ENCODE measurements around the gene ZNF248. TPM values are rescaled to one million over a fixed set of nuclear protein-coding genes. Genes with fewer than 3 reads are reported as not detected.

ZNF248 gene
- total RNA-seq, 1 donor from 2014 or later: 12.9 TPM

- intact Hi-C loops (cut with micrococcal nuclease): no loop called here
- ATAC-seq: no peak
- no peak for DNase-seq
These were observed 25.7 kb downstream of the ZNF248 start for GRCh38 chr10:37831495-37832333.

DNA sequence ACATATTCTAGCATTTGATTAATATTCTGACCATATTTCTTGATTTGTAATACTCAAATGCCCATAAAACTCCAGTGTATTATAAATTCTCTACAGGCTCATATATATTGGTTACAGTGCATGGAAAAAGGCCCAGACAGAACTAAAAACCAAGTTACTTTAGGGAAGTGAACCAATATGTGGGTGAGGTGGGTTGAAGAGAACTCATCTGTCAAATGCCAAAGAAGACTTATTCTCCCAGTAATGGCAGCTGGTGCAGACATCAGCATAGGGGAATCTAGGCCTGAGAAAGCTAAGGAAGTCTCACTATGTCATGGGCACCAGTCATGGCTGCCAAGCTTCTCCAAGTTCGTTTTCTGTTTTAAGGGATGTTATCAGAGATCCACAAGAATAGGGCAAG is 30.6 kb downstream of the ZNF248 start:
- intact Hi-C loops (cut with micrococcal nuclease): no loop called here
- ATAC-seq (no peak), DNase-seq (no peak)

- DNase-seq (no peak), ATAC-seq (no peak)
- intact Hi-C loops (cut with micrococcal nuclease): no loop called here
These were observed 36.2 kb downstream of the ZNF248 start for GRCh38 chr10:37821237-37821636.

DNA sequence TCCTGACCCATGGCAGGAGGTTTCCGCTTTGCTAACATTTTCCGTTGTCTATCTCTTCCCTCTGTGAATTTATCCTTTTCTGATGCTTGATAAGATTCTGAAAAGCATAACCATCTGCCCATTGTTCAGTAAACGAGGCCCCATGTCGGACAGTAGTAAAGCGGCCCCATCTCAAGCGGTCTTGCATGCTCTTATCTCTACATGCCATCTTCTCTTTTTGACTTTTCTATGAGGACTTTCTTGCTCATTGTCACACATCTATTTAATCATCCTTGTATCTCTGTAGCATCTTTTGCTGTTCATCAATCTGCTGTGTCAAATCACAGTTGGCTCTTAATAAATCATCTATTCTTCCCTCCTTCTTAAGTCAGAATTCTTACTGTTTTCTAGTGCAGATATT is 37.6 kb downstream of the ZNF248 start:
- intact Hi-C loops (cut with micrococcal nuclease): no loop called here
- DNase-seq (no peak), ATAC-seq (no peak)

GRCh38 chr10:37816290-37816689 is 41.1 kb downstream of the ZNF248 start:
- DNase-seq (no peak), ATAC-seq (peak; percentile 34)
- intact Hi-C loops (cut with micrococcal nuclease): no loop called here

GRCh38 chr10:37813763-37814162 is 43.6 kb downstream of the ZNF248 start:
- intact Hi-C loops (cut with micrococcal nuclease): no loop called here
- ATAC-seq (no peak), DNase-seq (no peak)

DNA sequence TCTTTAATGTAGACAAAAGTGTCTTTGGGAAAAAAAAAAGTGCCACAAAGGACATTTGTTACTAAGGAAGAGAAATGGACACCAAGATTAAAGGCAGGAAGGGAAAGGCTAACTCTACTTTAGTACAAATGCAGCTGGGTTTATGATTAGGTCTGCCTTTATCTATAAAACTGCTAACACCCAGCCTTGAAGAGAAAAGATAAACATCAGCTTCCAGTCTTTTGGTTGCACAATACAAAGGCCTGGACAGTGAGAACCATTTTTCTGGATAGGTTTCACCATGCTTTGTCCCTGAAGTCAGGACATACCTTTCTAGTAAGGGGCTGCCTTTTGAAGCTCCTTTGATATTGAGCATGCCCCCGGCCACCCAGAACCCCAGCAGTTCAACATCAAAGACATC is 45.1 kb downstream of the ZNF248 start:
- DNase-seq: no peak
- intact Hi-C loops (cut with micrococcal nuclease): no loop called here
- ATAC-seq: no peak

DNA sequence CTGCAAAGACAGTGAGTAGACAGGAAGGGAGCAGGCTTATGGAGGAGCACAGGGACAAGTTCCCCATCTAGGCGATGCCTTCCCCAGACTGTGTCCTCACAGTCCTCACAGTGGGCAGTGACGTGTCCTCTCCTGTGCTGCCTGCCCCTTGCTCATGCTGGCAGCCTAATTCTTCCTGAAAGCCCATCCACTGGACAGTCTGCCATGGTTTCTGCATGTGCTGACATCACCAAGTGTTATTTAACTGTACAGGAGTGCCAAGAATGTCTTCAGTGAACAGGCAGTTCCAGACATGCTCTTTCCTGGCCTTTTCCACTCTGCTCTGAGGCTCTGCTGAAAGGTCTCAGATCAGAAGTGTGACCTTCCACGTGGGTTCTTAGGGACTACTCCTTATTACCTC is 54.1 kb downstream of the ZNF248 start:
- intact Hi-C loops (cut with micrococcal nuclease): no loop called here
- ATAC-seq (peak; percentile 80), DNase-seq (no peak)

- intact Hi-C loops (cut with micrococcal nuclease): no loop called here
- ATAC-seq (no peak), DNase-seq (no peak)
These were observed 55.9 kb downstream of the ZNF248 start for GRCh38 chr10:37801557-37801956.

DNA sequence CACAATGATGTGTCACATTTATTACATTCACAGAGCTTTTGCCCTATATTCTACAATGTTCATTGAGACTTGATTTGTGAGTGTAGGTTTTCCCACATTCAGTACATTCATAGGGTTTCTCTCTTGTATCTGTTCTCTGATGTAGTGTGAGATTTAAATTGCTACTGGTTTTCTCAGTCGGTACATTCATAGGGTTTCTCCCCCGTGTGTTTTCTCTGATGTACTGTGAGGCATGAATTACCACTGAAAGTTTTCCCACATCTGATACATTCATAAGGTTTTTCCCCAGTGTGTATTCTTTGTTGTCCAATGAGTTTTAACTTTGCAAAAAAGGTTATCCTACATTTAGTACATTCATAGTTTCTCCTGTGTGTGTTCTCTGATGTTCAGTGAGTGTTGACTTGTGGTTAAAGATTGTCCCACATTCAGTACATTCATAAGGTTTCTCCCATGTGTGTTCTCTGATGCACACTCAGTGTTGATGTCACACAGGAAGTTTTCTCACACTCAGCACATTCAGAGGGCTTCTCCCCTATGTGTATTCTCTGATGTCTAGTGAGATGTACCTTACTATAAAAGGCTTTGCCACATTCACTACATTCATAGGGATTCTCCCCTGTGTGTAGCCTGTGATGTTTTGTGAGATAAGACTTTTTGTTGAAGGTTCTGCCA is 63.0 kb downstream of the ZNF248 start:
- ATAC-seq: no peak
- no peak for DNase-seq
- intact Hi-C loops (cut with micrococcal nuclease): no loop called here

DNA sequence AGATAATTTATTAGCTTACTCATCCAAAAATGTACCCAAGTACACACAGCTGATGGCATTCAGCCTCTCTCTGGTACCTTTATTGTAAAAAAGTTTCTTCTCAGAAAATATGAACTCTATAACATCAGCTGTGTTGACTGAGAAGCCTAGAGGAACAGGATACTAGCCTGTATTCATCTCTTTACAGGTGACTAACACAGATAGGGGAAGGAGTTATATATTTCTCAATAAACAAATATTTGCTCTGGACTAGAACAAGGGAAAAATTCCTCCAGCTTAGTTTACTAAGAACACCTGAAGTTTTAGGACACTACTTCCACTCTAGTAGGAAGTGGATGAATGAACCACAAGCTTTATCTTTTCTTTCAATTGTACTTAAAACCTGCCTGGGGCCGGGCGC is 67.8 kb downstream of the ZNF248 start:
- intact Hi-C loops (cut with micrococcal nuclease): no loop called here
- no peak for DNase-seq
- no peak for ATAC-seq

DNA sequence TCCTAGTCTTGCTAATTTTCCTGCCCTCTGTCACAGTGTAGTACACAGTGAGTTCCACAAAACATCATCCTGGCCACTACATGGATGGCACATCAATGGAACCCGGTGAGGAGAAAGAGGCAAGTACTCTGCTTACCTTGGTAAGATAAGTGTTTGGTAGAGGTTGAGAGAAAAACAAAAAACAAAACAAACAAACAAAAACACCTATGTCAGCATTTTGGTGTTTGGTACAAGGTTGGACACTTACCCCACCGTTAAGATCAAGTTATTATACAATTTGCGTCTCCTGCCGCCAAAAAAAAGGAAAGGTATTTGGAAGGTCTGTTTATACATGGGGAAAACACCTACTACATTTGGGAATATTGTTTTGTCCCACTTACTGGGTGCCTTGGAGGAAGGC is 72.7 kb downstream of the ZNF248 start:
- no peak for ATAC-seq
- no peak for DNase-seq
- intact Hi-C loops (cut with micrococcal nuclease): no loop called here

DNA sequence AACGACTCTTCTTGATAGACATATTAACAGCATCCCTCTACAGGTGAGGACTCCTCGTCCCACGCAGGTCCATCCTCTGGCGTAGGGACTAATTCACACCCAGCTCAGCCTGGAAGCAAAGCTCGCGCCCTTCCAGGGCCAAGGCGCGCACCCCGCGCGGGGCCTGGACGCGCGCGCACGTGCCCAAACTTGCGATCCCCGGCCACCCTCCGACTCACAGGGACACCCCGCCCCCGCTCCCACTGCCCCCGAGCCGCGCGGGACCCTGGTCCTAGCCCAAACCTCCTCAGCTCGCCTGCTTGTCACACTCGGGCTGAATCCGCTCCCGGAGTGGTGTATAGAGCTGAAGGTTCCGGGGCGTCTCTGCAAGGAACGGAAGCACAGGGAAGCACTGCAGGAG is 76.9 kb downstream of the ZNF248 start:
- intact Hi-C loops (cut with micrococcal nuclease): no loop called here

DNA sequence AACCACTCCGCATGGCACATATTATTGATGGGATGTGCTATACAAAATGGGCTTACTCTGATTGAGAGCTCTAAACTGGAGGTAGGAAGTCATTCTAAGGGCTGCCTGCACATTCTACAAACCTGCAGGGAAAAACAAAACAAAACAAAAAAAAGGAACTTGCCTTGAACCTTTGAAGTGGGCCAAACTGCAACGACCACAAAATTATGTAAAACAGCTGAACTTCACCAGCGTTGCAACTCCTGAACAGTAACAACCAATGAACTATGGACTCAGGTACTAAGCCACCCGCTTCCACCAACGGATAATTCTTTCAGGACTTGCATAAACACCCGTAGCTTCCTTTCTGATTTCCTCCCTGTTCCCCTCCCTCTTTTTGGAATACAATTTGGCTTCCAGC is 80.4 kb downstream of the ZNF248 start:
- no peak for ATAC-seq
- DNase-seq: no peak
- intact Hi-C loops (cut with micrococcal nuclease): no loop called here

More for the DNA sequence above, 76.9 kb downstream of the ZNF248 start:
- DNase-seq (no peak), ATAC-seq (no peak)

- ATAC-seq (no peak), DNase-seq (no peak)
- intact Hi-C loops (cut with micrococcal nuclease): no loop called here
These were observed 81.8 kb downstream of the ZNF248 start for GRCh38 chr10:37775612-37776011.

- DNase-seq: no peak
- intact Hi-C loops (cut with micrococcal nuclease): no loop called here
- no peak for ATAC-seq
These were observed 83.1 kb downstream of the ZNF248 start for GRCh38 chr10:37774351-37774750.

- intact Hi-C loops (cut with micrococcal nuclease): no loop called here
- ATAC-seq (no peak), DNase-seq (no peak)
These were observed 92.2 kb downstream of the ZNF248 start for GRCh38 chr10:37765216-37765615.

DNA sequence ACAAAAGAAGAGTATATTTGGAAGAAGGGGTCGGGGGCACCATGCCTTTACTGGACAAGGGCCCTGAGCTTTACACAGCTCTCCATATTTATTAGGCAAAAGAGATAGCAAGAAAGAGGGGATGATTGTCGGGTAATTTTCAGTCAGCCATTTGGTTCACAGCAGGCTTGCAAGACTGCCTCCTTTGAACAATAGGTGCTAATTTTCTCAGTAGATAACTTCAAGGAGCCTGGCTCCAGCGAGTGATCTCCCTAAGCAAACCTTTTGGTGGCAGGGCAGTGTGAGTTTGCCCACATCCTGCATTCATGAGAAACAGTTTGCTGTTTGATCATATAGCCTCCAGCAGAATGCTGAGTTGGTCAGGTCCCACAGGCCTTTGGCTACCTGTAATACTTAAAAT is 94.3 kb downstream of the ZNF248 start:
- intact Hi-C loops (cut with micrococcal nuclease): no loop called here
- no peak for ATAC-seq
- DNase-seq: no peak

GRCh38 chr10:37762287-37762686 is 95.1 kb downstream of the ZNF248 start:
- DNase-seq: no peak
- ATAC-seq: no peak
- intact Hi-C loops (cut with micrococcal nuclease): no loop called here

GRCh38 chr10:37760817-37761216 is 96.6 kb downstream of the ZNF248 start:
- DNase-seq (no peak), ATAC-seq (no peak)
- intact Hi-C loops (cut with micrococcal nuclease): no loop called here

GRCh38 chr10:37758074-37758473 is 99.3 kb downstream of the ZNF248 start:
- intact Hi-C loops (cut with micrococcal nuclease): no loop called here
- DNase-seq (no peak), ATAC-seq (no peak)
